ENCODE results near the gene HS6ST3.

The HS6ST3 gene

DNA sequence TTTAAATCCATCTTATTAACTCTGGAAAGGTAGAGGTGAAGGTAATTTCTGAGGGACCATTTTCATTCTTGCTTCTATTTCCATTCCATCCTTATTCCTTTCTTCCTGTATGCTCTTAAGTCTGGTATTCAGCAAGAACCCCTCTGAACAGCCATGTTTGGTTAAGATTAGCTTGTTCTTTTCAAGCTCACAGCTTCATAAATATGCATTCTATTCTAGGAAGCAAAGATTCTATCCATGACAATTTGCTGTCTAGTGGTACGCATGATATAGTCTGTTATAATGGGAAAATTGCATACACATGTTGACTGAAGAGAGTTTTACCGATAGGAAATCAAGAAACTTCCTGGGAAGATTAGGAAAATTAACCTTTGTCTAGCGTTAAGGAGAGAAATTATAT, 218.7 kb downstream of the HS6ST3 start:
- no peak for DNase-seq (ENCODE audit: low spot score)

DNA sequence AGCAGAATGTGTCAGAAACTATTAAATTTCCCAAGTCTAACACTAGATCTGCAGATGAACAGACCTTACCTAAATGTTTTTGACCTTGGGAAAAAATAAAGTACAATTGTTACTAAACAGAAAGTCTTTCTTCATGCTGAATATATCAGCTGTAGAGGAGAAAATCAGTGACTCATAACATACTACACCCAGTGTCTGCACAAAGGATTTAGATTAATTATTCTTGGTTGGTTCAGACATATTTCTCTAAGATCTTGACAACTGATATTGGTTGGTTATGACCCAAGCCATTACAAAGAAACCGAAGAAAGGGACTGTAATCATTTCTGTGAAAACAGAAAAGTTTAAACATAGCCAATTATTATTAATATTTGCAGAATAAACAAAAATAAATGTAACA, 225.1 kb downstream of the HS6ST3 start:
- DNase-seq (ENCODE audit: low spot score): no peak

DNA sequence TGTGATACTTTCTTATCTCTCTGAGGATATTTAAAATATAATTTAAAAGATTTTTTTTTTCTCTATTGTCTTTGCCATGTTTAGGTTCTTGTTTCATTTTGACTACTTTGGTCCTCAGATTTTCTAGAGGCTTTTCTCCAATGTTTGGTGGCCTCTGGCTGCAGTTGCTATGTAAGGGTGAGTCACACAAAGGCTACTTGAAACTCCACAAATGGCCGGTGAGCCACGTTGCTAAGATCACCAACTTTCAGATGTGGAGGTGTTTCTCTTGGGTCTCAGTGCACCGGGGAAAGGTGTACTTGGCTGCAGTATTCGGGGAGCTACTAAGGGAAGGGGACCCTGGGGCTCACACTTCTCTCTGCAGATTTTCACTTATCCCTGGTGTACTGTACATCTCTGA, 248.1 kb downstream of the HS6ST3 start:
- DNase-seq (ENCODE audit: low spot score): no peak

DNA sequence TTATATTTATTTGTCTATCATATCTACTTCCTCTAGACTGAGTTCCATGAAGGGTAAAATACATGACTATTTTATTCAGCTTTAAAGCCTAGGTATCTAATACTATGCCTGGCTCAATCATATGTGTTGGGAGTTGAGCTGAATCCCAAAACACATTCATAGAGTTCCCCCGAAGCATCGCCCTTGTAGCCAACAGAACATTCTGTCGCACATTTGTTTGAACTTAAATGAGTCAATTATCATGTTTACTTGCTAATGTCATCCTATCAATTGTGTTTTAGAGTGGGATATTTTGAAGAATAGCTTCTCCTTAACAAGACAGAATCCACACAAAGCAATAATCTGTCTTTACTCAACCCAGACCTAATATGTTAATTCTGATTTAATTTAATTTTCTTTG, 252.4 kb downstream of the HS6ST3 start:
- no peak for DNase-seq (ENCODE audit: low spot score)

DNA sequence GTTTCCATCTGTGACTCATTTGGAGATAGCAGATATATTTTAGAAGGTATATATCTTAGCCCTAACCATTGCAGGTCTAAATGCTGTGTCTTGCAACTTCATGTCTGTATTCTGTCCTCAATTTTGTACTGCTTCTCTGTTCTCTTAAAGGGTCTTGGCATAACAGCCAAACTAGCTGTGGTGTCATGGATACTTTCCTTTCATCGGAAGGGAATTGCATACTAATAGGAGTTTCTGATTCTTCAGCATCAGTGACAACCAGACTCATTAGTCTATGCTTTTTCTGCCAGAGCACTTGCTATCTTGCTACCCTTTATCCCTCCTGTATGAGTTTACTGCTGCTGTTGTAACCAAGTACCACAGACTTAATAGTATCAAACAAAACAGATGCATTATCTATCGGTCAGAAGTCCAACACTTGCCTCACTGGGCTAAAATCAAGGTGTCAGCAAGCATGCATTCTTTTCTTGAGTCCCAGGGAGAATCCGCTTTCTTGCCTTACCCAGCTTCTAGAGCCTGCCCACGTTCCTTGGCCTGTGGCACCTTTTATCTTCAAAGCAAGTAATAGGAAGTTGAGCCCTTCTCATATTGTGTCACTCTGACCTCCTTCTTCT, 253.1 kb downstream of the HS6ST3 start:
- no peak for DNase-seq (ENCODE audit: low spot score)

DNA sequence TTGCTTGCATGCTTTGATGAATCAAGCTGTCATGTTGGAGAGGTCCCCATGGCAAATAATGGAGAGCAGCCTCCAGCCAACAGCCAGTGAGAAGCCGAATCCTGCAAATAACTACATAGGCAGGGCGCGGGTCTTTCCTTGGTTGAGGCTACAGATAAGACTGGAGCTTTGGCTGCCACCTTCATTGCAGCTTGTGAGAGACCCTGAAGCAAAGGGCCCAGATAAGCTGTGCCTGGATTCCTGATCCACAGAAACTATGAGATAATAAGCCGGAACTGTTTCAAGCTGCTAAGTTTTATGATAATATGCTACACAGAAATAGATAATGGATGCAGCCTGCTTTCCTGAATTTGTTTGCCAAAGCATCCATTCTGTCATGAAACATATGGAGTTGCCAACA, 257.0 kb downstream of the HS6ST3 start:
- DNase-seq (ENCODE audit: low spot score): no peak

DNA sequence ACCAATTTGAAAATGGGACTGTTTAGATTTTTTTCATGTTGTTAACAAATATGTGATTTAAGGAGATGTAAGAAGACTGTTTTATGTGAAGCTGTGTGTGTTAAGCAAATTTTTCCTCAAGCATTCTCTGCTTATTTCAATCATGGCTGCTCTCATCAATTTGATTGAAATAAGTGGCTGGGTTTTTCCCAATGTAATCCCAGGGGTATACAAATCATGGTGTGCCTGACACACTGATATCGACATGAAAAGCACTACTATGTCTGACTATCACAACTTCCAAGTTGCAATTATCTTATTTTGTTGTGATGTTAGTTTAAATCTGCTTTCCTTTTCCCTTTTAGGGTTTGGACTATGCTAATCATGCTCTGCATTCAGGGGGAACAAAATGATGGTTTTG, 283.7 kb downstream of the HS6ST3 start:
- DNase-seq (ENCODE audit: low spot score): no peak

DNA sequence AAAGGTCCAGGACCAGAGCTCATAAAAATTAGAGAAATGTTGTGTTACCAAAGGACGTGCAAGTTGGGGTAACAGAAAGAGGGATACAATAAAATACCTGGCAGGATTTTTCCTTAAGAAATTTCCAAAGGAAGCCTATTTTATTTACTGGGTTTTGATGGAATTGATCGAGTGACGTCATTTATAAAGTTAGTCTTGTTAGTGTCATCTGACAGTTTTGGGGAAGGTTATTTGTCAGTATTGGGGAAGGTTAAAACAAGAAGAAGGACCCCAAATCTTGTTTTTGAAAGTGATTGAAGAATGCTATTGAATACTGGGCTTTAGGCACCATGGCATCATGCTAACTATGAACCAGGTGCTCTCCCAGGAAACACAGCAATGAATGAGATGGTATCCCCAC, 287.9 kb downstream of the HS6ST3 start:
- DNase-seq (ENCODE audit: low spot score): no peak

DNA sequence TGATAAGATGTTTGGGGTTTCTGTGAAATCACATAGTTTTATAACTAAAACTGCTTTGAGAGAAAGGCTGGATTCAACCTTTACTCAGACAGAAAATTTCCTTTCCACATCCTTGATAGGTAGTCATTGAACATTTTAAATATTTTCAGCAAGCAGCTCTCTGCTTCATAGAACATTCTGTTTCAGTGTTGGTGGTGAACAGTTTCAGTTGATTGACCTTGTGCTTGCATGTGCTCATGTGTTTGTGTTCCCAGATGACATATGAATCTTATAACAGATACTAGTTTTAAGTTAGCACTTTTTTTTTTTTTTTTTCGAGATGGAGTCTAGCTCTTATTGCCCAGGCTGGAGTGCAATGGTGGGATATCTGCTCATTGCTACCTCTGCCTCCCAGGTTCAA, 290.1 kb downstream of the HS6ST3 start:
- DNase-seq (ENCODE audit: low spot score): no peak

DNA sequence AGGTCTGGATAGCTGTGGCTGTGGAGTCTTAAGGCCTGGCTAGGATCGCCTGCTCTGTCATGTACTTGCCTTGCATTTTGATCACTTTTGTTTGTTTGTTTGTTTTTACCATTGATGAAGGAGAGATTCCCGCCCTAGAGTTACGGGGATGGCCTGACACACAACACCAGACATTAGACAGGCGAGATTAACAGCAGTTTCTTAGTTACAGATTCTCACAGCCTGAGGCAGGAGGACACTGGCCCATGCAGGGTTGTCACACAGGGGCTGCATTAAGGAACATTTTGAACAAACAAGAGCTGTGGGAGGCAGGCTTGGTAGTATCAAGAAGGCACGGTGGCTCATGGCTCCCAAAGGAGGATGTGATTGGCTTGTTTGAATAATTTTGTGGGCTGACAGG, 291.8 kb downstream of the HS6ST3 start:
- no peak for DNase-seq (ENCODE audit: low spot score)

DNA sequence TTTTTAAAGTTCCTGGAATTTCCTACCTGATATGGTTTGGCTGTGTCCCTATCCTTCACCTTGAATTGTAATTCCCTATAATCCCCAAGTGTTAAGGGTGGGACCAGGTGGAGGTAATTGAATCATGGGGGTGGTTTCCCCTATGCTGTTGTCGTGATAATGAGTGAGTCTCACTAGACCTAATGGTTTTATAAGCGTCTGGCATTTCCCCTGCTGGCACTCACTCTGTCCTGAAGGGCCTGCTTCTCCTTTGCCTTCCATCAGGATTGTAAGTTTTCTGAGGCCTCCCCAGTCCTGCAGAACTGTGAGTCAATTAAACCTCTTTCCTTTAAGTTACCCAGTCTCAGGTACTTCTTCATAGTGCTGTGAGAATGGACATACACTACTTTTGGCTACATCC, 298.7 kb downstream of the HS6ST3 start:
- DNase-seq (ENCODE audit: low spot score): no peak

DNA sequence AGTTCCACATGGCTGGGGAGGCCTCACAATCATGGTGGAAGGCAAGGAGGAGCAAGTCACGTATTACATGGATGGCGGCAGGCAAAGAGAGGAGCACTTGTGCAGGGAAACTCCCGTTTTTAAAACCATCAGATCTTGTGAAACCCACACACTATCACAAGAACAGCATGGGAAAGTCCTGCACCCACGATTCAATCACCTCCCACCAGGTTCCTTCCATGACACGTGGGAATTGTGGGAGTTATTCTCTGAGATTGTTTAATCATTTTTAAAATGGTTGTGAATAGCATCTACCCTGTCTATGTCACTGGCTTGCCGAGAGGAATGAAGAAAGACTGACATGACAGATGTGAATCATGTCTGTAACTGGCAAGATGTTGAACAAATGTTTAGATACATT, 301.7 kb downstream of the HS6ST3 start:
- no peak for DNase-seq (ENCODE audit: low spot score)

DNA sequence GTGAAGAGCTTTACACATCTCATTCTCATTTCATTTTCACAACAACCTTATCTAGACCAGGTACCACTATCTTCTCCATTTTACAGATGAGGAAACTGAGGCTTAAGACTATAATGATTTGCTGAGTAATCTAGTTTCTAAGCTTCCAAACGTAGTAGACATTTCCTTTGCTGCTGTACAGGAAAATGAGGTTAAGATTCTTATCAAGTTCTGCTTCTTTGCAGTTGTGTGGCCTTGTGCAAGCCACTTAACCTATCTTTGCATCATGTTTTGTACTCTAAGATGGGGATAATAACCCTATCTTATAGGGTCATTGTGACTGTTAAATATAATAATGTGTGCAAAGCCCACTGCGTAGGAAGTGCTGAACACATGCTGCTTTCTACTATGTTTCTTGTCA, 307.9 kb downstream of the HS6ST3 start:
- no peak for DNase-seq (ENCODE audit: low spot score)

DNA sequence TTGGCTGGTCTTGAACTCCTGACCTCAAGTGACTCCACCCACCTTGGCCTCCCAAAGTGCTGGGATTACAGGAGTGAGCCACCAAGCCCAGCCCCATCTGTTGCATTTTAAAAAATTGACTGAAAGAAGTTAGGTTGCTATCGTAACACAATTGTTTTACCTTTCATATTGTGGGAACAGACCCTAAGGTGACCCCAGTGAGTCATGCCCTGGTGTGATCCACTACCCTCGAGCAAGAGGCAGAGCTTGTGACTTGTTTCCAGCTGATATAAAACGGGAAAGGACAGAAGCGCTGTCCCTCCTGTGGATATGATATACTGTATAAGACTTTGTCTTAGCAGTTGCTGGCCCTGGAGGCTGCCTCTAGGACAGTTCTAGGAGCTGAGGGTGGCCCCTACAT, 308.6 kb downstream of the HS6ST3 start:
- no peak for DNase-seq (ENCODE audit: low spot score)

DNA sequence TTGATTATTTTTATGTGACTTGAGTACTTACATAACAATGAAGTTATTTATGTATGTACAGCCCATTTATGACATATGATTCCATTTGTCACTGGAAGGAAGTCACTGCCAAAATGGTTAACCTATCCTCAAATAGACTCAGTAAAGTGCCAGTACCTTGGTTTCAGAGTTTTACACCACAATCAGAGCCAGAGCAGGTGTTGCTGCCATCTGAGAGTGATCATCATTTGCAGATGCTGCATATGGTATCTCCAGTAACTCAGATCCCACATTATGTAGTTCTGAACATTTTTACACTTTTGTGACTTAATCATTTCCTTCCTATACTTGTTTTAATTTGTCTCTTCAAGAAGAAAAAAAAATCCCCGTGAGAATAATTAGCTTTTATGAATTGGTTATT, 313.3 kb downstream of the HS6ST3 start:
- DNase-seq (ENCODE audit: low spot score): no peak

DNA sequence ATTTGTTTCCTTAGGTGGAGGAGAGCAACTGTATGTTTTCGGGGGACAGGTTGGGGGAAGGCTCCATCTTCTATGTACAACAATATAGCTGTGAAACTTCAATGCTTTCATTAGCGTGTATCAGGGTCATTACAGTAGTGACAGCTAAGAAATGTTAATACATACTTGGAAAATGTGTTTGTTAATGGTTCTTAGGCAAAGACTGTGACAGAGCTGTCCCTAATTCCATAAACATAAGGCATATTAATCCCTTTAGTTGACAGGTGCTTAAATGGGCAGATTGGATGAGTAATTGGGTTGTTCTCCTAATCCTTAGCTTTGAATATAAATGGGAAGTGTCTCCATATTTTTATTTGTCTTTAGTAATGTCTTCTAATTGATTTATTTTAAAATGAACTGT, 313.7 kb downstream of the HS6ST3 start:
- DNase-seq (ENCODE audit: low spot score): no peak

DNA sequence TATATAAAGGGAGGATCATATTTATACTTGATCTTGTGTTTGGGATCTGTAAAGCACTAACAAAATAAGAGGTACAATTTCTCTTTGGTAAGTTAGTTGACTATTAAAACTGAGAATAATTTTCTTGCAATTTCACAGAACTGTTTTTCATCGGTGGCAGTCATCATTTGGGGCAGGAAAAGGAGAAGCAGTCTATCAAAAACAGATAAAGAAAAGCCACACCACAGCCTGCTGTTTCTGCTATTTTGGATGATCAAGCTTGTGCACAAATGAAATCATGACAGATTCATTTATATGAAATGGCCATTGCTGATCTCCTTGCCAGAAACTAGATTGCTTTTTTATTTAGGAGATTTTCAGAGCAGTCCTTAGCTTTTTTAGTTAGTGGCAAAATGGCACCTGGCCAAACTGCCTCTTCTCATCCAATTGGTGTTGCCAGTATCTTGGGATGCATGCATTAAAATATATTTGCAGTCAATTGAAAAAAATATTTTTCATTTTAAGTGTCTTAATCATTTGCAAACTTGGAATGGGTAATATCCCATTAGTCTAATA, 326.0 kb downstream of the HS6ST3 start:
- no peak for DNase-seq (ENCODE audit: low spot score)

DNA sequence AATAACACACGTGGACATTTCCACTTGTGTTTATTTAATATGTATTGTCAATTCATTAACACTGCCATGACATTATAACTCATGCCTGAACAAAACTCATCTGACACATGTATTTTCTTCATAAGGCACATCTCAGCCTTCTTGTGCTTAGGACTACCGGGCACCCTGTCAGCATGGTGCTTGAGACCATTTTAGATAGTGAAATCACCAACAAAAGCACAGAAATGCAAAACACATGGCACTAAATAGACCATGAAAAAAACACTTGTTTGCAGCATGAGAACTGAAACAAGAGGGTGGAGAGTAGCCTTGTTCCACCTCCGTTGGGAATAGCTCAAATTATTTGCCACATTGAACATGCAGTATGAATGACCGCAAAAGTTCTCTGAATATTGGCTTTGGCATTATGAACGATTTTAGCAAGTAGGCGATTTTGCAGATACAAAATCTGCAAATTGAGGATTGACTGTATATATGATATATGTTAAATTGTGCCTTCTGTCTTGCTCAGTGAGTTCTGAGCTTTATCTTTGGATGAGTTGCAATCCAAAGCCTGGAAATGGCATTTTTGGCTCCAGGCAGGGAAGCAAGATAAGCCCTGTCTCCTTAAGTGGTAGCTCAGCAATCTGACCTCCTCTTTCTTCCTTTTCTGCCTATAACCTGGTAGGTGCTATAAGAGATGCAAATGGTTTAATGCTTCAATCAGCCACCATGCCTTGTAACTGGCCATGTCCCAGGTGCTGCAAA, 328.2 kb downstream of the HS6ST3 start:
- no peak for DNase-seq (ENCODE audit: low spot score)

DNA sequence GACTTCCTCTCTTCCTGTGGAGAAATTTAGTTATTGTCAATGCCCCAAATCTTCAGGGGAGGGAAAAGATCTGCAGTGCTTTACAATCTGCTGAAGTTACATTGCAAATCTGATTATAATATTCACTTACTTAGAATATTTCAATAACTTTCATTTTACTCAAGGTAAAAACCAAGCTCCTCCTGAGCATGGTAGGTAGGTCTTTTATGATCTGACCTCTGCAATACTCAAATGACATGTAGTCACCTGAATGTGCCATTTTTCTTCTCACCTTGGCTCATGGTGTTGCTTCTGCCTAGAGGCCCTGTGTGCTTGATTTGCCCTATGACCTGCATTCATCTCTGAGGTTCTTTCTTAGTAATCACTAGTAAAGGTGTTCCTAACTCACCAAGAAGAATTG, 331.4 kb downstream of the HS6ST3 start:
- no peak for DNase-seq (ENCODE audit: low spot score)

DNA sequence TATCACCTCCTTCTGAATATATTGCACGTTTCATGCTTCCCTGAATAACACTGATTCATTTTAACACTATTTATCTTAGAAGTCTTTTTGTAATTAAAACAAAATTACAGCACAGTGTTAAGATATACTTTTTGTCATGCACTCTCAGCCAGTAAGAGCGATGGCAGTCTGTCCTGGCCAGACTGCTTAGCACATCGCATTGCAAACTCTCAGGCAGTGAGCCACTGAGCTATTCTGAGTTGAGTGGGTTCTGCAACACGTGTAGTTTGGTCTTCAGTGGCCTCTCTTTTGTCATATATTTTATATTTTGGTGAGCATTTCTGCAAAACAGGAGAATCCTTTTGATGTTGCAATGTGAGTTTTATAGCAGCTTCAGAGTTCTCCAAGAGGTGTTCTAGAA, 332.1 kb downstream of the HS6ST3 start:
- DNase-seq (ENCODE audit: low spot score): no peak

DNA sequence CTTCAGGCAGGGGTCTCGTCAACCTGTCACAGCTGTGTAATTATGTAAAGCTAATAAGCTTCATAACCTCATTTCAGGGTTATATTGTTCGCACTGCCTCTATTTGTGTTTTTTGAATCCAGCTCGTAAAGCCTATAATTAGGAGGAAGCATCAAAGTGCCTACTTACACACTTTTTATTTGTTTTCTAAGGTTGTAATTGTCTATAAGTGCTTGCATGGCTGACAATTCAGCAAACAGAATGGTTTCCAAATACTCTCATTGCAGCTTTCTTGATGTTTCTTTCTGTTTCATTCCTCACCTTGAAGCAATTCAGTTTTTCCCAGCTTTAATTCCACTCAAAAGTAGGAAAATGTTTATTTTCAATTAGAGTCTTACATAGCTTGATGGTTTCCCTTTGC, 336.3 kb downstream of the HS6ST3 start:
- no peak for DNase-seq (ENCODE audit: low spot score)

DNA sequence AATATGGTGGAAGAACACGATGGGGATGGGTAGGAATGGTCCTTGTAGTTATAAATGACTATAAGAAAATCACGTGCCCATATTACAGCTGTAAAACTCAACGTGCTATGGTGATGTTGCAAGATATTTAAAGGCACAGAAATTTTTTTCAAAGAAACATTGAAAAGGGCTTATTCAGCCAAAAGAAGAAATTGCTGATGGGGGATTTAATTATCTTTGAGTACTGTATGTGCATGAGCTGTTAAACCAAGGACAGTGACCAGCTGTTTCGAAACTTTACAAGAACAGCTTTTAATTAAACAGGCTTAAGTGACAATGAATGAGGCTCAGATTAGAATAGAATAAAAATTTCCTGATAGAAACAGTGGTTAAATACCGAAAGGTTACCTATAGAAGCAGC, 339.0 kb downstream of the HS6ST3 start:
- DNase-seq (ENCODE audit: low spot score): no peak

DNA sequence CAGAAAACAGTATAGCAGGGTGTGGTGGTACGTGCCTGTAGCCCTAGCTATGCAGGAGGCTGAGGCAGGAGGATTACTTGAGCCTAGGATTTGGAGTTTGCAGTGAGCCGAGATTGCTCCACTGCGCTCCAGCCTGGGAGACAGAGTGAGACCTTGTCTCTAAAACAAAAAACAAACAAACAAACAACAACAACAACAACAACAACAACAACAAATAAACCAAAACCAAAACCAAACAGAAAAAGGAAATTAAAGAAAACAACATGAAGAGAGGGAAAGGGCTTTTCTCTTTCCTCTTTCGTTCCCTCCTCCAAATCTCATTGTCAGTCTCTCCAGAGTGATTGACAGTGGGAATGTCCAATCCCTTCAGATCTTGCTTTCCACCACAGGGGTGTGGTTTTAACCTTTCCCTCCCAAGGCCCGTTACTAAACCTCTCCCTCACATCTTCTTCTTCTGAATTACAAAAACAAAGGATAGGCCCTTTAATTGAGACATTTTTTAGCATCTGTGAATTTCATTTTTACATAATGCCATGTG, 341.2 kb downstream of the HS6ST3 start:
- DNase-seq (ENCODE audit: low spot score): no peak

DNA sequence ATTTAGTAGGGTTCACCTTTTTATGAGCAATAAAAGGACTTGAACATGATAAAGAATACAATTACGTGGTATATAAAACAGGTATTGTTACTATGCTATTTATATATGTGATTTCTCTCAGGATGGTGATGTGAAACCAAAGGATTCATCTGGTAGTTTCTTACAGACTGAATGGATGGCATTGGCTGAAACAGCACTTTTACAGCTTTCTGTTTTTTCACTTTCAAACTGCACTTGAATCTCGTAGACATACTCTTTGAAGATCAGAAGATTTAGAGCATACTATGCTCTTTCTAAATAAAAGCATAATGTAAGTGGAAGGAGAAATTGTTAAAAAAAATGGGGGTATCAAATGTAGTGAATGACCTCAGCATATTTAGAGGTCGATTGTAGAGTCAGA, 354.8 kb downstream of the HS6ST3 start:
- no peak for DNase-seq (ENCODE audit: low spot score)

Data from globus pallidus (tissue), 1 donor.